Activated naive CD8-positive, alpha-beta T cell (primary cell): ENCODE results near the gene MAG.

Experiments
- H3K27ac Mint-ChIP-seq: one replicate; pipeline ENCODE4 v1.8.0; 2021; ENCODE audit warnings: mixed read lengths
- H3K27me3 Mint-ChIP-seq: one replicate; pipeline ENCODE4 v1.8.0; 2021; ENCODE audit warnings: mixed read lengths
- H3K36me3 Mint-ChIP-seq: one replicate; pipeline ENCODE4 v1.8.0; 2021; ENCODE audit warnings: mixed read lengths
- H3K4me1 Mint-ChIP-seq: one replicate; pipeline ENCODE4 v1.8.0; 2021; ENCODE audit warnings: low read depth, mixed read lengths
- H3K4me3 Mint-ChIP-seq: one replicate; pipeline ENCODE4 v1.8.0; 2021; ENCODE audit warnings: mild to moderate bottlenecking, mixed read lengths
- H3K9me3 Mint-ChIP-seq: one replicate; pipeline ENCODE4 v1.8.0; 2021; ENCODE audit warnings: low read depth, mixed read lengths

The MAG gene

DNA sequence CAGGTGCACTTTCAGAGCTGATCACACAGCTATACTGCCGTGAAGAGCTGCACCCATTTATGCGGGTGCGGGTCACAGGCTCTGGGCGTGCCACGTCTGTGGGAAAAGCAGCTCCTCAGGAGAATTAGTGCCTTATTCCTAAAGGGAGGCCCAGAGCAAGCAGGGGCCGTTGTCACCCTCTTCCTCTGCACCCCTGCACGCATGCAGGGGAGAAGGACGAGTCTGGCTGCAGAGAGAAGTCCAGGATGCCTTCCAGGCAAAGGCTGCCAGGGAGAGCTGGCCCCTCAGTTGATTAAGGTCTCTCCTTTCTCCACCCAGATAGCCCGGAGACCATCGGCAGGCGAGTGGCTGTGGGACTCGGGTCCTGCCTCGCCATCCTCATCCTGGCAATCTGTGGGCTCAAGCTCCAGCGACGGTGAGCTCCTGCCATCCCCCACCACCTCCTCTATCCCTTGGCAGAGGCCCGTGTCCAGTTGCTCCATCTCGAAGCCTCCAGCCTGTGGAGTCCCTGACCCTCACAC is 52.6 kb downstream of the MAG start:
- no peaks in the 10 kb centered on the region for H3K36me3 Mint-ChIP-seq
- no peaks in the 10 kb centered on the region for H3K9me3 Mint-ChIP-seq
- peaks cover 2% of the 10 kb centered on the region for H3K27me3 Mint-ChIP-seq
- no peak overlapping the region for H3K27ac Mint-ChIP-seq
- H3K4me1 Mint-ChIP-seq: peaks cover 27% of the 10 kb centered on the region
- no peak overlapping the region for H3K4me3 Mint-ChIP-seq

DNA sequence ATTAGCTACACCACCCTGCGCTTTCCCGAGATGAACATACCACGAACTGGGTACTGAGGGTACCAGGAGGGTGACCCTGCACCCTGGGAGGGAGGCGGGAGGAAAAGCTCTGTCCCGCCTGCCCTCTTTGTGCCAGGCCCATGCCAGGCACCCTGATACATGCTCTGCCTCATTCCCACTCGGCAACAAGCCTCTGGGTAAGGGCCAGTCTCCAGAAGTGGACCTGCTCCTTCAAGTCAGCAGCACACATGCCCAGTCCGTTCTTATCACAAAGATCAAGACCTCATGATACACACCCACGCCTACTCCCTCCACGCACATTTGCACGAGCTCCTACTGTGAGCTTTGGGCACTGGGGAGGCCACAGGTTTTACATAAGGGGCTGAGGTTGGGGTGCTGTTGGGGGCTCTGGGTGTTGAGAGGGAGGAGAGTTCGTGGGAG is 53.7 kb downstream of the MAG start:
- H3K27me3 Mint-ChIP-seq: peaks cover 2% of the 10 kb centered on the region
- H3K9me3 Mint-ChIP-seq: no peaks in the 10 kb centered on the region
- no peak overlapping the region for H3K4me3 Mint-ChIP-seq
- H3K27ac Mint-ChIP-seq: peak overlapping the region; percentile 96
- H3K36me3 Mint-ChIP-seq: no peaks in the 10 kb centered on the region
- H3K4me1 Mint-ChIP-seq: peaks cover 27% of the 10 kb centered on the region

GRCh38 chr19:35346193-35347052 is 54.5 kb downstream of the MAG start:
- H3K27me3 Mint-ChIP-seq: peaks cover 2% of the 10 kb centered on the region
- H3K4me1 Mint-ChIP-seq: peaks cover 27% of the 10 kb centered on the region
- no peaks in the 10 kb centered on the region for H3K36me3 Mint-ChIP-seq
- no peaks in the 10 kb centered on the region for H3K9me3 Mint-ChIP-seq
- H3K27ac Mint-ChIP-seq: peak overlapping the region; percentile 96
- peak overlapping the region; percentile 80 for H3K4me3 Mint-ChIP-seq

- Mint-ChIP-seq H3K27ac (peak within 1 kb of the TSS; percentile 96), H3K4me1 (peaks cover 27% of the 10 kb centered on the region), H3K27me3 (peaks cover 1% of the 10 kb centered on the region), H3K36me3 (no peaks in the 10 kb centered on the region), H3K4me3 (peak within 1 kb of the TSS; percentile 80), H3K9me3 (no peaks in the 10 kb centered on the region)
These were observed 55.4 kb downstream of the MAG start, which contains the start of gene FFAR1 for GRCh38 chr19:35347171-35347929. Gene FFAR1, plus strand, starts transcription at chr19:35347902. Its CDS starts 3,650 bp downstream, at chr19:35351552.

DNA sequence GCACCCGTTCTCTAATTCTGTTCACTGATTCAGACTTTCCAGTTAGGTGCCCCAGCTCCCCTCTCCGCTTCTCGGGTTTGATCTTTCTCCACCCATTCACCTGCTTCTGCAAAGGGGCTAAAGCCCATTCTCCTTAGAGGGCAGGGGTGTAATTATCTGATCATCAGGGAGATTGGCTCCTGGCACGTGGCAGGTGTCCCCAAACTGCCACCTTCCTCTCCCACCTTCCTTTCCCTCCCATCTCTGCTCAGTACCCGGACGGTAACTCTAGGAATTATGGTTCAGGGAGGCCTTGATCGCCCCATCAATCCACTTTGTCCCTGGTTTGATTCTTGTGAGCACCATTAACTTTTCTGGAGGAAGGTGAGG is 56.0 kb downstream of the MAG start:
- Mint-ChIP-seq H3K4me1 (peaks cover 31% of the 10 kb centered on the region), H3K4me3 (peak overlapping the region; percentile 80), H3K27me3 (no peaks in the 10 kb centered on the region), H3K9me3 (no peaks in the 10 kb centered on the region), H3K27ac (peak overlapping the region; percentile 96), H3K36me3 (no peaks in the 10 kb centered on the region)

DNA sequence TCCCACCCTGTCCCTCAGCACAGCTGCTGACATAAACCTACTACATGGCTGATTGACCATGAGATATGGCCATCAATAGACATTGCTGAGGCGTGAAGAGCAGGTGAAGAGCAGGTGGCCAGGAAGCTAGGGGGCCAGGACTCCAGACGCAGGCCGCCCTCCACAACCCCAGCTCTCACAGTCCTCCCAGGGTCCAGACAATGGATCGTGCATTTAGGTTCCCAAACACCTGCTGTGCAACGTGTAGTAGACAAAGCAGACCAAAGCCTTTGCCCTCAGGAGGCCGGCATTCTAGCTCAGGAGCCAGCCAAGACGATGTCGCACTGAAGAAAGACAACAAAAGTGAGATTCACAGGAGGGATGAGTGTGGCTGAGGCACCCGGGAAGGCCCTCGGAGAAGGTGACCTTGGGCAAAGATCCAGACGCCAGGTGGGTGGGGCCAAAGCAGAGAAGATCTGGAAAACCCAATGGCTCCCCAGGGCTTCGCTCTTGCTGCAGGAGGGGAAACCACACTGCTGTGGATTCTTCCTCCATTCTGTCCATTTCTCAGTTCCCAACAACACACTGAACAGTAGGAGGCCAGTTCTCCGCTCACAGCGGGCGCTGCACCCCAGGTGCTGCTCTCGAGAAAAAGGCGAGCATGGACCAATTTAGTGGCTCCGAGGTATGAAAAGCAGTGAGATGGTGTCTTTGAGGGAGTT is 57.1 kb downstream of the MAG start:
- Mint-ChIP-seq H3K27ac (no peak overlapping the region), H3K4me3 (no peak overlapping the region), H3K9me3 (no peaks in the 10 kb centered on the region), H3K4me1 (peaks cover 32% of the 10 kb centered on the region), H3K27me3 (no peaks in the 10 kb centered on the region), H3K36me3 (no peaks in the 10 kb centered on the region)

GRCh38 chr19:35349614-35350521 is 57.9 kb downstream of the MAG start:
- H3K9me3 Mint-ChIP-seq: no peaks in the 10 kb centered on the region
- no peaks in the 10 kb centered on the region for H3K36me3 Mint-ChIP-seq
- H3K4me3 Mint-ChIP-seq: no peak overlapping the region
- no peaks in the 10 kb centered on the region for H3K27me3 Mint-ChIP-seq
- peak overlapping the region; percentile 13 for H3K27ac Mint-ChIP-seq
- H3K4me1 Mint-ChIP-seq: peaks cover 32% of the 10 kb centered on the region

- Mint-ChIP-seq H3K36me3 (no peaks in the 10 kb centered on the region), H3K4me1 (peaks cover 31% of the 10 kb centered on the region), H3K27ac (no peak overlapping the region), H3K9me3 (no peaks in the 10 kb centered on the region), H3K4me3 (no peak overlapping the region), H3K27me3 (no peaks in the 10 kb centered on the region)
These were observed 58.6 kb downstream of the MAG start for GRCh38 chr19:35350591-35350990.

DNA sequence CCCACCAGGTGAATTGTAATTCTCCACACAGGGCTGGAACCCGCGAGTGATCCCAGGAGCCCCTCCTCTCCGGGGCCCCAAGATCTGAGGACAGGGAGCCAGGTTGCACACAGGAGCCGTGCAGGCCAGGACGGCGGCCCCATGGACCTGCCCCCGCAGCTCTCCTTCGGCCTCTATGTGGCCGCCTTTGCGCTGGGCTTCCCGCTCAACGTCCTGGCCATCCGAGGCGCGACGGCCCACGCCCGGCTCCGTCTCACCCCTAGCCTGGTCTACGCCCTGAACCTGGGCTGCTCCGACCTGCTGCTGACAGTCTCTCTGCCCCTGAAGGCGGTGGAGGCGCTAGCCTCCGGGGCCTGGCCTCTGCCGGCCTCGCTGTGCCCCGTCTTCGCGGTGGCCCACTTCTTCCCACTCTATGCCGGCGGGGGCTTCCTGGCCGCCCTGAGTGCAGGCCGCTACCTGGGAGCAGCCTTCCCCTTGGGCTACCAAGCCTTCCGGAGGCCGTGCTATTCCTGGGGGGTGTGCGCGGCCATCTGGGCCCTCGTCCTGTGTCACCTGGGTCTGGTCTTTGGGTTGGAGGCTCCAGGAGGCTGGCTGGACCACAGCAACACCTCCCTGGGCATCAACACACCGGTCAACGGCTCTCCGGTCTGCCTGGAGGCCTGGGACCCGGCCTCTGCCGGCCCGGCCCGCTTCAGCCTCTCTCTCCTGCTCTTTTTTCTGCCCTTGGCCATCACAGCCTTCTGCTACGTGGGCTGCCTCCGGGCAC is 59.6 kb downstream of the MAG start:
- H3K36me3 Mint-ChIP-seq: no peaks in the 10 kb centered on the region
- H3K9me3 Mint-ChIP-seq: no peaks in the 10 kb centered on the region
- H3K27ac Mint-ChIP-seq: no peak overlapping the region
- peaks cover 21% of the 10 kb centered on the region for H3K4me1 Mint-ChIP-seq
- H3K27me3 Mint-ChIP-seq: no peaks in the 10 kb centered on the region
- no peak overlapping the region for H3K4me3 Mint-ChIP-seq

DNA sequence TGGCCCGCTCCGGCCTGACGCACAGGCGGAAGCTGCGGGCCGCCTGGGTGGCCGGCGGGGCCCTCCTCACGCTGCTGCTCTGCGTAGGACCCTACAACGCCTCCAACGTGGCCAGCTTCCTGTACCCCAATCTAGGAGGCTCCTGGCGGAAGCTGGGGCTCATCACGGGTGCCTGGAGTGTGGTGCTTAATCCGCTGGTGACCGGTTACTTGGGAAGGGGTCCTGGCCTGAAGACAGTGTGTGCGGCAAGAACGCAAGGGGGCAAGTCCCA is 60.2 kb downstream of the MAG start:
- no peaks in the 10 kb centered on the region for H3K27me3 Mint-ChIP-seq
- no peaks in the 10 kb centered on the region for H3K36me3 Mint-ChIP-seq
- H3K9me3 Mint-ChIP-seq: no peaks in the 10 kb centered on the region

GRCh38 chr19:35352448-35353304 is 60.7 kb downstream of the MAG start:
- Mint-ChIP-seq H3K4me3 (no peak overlapping the region), H3K9me3 (no peaks in the 10 kb centered on the region), H3K27ac (no peak overlapping the region), H3K36me3 (no peaks in the 10 kb centered on the region), H3K4me1 (peaks cover 15% of the 10 kb centered on the region), H3K27me3 (no peaks in the 10 kb centered on the region)

More for the DNA sequence above, 60.2 kb downstream of the MAG start:
- Mint-ChIP-seq H3K27ac (no peak overlapping the region), H3K4me3 (no peak overlapping the region), H3K4me1 (peaks cover 16% of the 10 kb centered on the region)

DNA sequence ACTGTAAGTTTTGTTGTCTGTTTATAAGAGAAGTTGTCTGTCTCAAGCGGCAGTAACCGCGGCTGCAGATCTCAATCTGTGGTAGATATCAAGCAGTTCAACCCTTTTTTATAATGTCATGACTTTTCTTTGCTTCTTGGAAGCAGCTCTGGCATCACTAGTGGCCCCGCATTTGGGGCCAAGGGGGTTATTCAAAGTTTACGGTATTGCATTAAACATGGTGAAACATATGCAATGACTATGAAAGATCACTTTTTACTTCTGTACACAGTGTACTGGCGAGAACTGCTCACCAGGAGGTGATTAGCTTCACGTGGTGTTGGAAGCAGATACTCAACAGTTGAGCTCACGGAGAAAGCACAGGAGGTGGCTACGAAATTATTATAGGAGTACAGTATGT is 61.7 kb downstream of the MAG start:
- Mint-ChIP-seq H3K27me3 (peaks cover 3% of the 10 kb centered on the region), H3K4me3 (no peak overlapping the region), H3K36me3 (no peaks in the 10 kb centered on the region), H3K4me1 (peaks cover 18% of the 10 kb centered on the region), H3K9me3 (no peaks in the 10 kb centered on the region), H3K27ac (no peak overlapping the region)

GRCh38 chr19:35354898-35355297 is 62.9 kb downstream of the MAG start:
- H3K36me3 Mint-ChIP-seq: no peaks in the 10 kb centered on the region
- no peak overlapping the region for H3K27ac Mint-ChIP-seq
- no peaks in the 10 kb centered on the region for H3K9me3 Mint-ChIP-seq
- H3K4me3 Mint-ChIP-seq: no peak overlapping the region
- peaks cover 18% of the 10 kb centered on the region for H3K4me1 Mint-ChIP-seq
- H3K27me3 Mint-ChIP-seq: peaks cover 3% of the 10 kb centered on the region
